Panc1 (cell line): Measurements from ENCODE around the gene SIRPD.

Experiments
- CTCF ChIP-seq: fragments of 450-650 bp; IDR thresholded peaks from 2 replicates; pipeline ENCODE4 v1.5.1; 2017; ENCODE audit warnings: mild to moderate bottlenecking
- POLR2AphosphoS5 ChIP-seq: IDR thresholded peaks from 2 replicates; pipeline ENCODE4 v1.6.1; 2012; ENCODE audit warnings: mild to moderate bottlenecking, low read depth, low read length, moderate library complexity

GRCh38 chr20:1524004-1524403, 33.5 kb downstream of the SIRPD start:
- no peak for TF ChIP-seq CTCF
- TF ChIP-seq POLR2AphosphoS5 = no peak
